Stimulated activated CD4-positive, alpha-beta T cell treated with anti-CD3 and anti-CD28 coated beads, Interleukin-4, amount 100 ng/mL, for 48 hours (primary cell): ENCODE results near the gene GRIP1.

Experiments used
- DNase-seq, 2 donors: peaks; one replicate each; pipeline ENCODE4 v3.0.0-alpha.2; 2020; ENCODE audit warnings: low read depth in 2 of 2

Gene GRIP1

GRCh38 chr12:66640691-66641460, 38.0 kb downstream of the GRIP1 start:
- DNase-seq, result no peak

- no peak for DNase-seq
Measured at GRCh38 chr12:66638666-66639065, 40.2 kb downstream of the GRIP1 start.

- DNase-seq, result no peak
Measured at GRCh38 chr12:66637699-66638301, 41.1 kb downstream of the GRIP1 start.

- no peak for DNase-seq
Measured at GRCh38 chr12:66636771-66637170, 42.1 kb downstream of the GRIP1 start.

GRCh38 chr12:66633676-66634075, 45.2 kb downstream of the GRIP1 start:
- no peak for DNase-seq

- no peak for DNase-seq
Measured at GRCh38 chr12:66629138-66629870, 49.6 kb downstream of the GRIP1 start.

- no peak for DNase-seq
Measured at GRCh38 chr12:66627988-66628317, 50.9 kb downstream of the GRIP1 start.

- no peak for DNase-seq
Measured at GRCh38 chr12:66627270-66627987, 51.4 kb downstream of the GRIP1 start.

- DNase-seq, result no peak
Measured at GRCh38 chr12:66624806-66625205, 54.1 kb downstream of the GRIP1 start.

- DNase-seq, result no peak
Measured at GRCh38 chr12:66623455-66623854, 55.4 kb downstream of the GRIP1 start.

- no peak for DNase-seq
Measured at GRCh38 chr12:66620688-66621087, 58.2 kb downstream of the GRIP1 start.

- no peak for DNase-seq
Measured at GRCh38 chr12:66620026-66620425, 58.9 kb downstream of the GRIP1 start.

GRCh38 chr12:66617991-66618390, 60.9 kb downstream of the GRIP1 start:
- DNase-seq, result no peak

GRCh38 chr12:66612090-66612775, 66.6 kb downstream of the GRIP1 start:
- DNase-seq, result no peak

GRCh38 chr12:66607147-66607546, 71.7 kb downstream of the GRIP1 start:
- DNase-seq, result no peak

GRCh38 chr12:66605293-66605692, 73.6 kb downstream of the GRIP1 start:
- DNase-seq, result no peak

GRCh38 chr12:66603981-66604479, 74.8 kb downstream of the GRIP1 start:
- no peak for DNase-seq

GRCh38 chr12:66603461-66603860, 75.4 kb downstream of the GRIP1 start:
- no peak for DNase-seq

GRCh38 chr12:66602483-66603143, 76.3 kb downstream of the GRIP1 start:
- DNase-seq, result no peak

- no peak for DNase-seq
Measured at GRCh38 chr12:66600903-66601302, 78.0 kb downstream of the GRIP1 start.

GRCh38 chr12:66599816-66600215, 79.1 kb downstream of the GRIP1 start:
- DNase-seq, result no peak
